DMS79 treated with DMSO at 0.1 percent for 48 hours (cell line): ENCODE data around the gene PARD3B.

Experiments used
- DNase-seq: peaks from one replicate; lab custom pipeline; 2025; lab: John Stamatoyannopoulos, UW

Gene PARD3B

DNA sequence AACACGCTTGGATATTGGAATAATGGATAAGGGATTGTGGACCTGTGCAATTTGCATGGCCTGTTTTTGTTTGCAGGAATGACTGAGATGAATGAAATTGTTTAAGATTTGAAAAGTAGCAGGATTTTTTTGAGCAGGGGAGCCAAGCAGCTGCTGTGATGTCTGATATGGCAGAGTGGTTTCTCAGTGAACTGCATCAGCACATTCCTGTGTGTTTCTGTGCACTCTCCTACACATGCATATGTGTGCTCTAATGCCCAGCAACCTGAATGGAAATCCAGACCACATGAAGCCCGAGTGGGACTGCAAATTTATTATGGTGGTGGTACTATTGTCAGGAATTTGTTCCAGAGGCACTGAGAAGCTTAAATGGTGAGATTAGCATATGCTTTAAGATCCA, 161.7 kb downstream of the PARD3B start:
- DNase-seq: peak; percentile 14

DNA sequence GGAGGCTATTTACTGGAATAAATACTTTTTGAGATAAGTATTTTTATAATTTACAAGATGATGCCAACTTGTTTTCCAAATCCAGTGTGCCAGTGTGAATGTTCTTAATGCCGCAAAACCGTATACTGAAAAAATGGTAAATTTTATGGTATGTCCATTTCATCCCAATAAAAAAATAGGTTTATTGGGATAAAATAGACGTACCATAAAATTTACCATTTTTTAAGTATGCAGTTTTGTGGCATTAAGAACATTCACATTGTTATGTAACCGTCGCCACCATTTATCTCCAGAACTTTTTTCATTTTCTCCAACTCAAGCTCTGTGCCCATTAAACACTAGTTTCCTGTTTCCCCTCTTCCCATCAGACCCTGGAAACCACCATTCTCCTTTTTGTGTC, 167.9 kb downstream of the PARD3B start:
- DNase-seq: no peak

DNA sequence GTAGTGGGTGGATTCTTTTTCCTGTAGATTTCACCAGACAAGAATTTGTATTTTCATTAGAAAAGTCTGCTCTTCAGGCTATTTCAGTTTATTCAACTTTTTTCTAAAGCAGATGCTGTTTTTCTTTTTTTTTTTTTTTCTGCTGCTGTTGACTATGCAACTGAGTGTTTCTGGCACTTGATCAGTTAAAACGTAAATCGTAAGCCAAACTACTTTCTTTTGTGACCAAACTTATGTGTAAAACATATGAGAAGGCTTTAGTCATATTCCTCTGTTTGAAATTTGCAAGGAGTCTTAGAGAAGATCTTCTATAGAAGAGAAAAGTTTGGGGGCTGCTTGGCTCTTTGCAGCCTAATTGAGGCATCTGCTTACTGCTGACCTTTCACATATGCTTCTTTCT, 170.1 kb downstream of the PARD3B start:
- DNase-seq: no peak

DNA sequence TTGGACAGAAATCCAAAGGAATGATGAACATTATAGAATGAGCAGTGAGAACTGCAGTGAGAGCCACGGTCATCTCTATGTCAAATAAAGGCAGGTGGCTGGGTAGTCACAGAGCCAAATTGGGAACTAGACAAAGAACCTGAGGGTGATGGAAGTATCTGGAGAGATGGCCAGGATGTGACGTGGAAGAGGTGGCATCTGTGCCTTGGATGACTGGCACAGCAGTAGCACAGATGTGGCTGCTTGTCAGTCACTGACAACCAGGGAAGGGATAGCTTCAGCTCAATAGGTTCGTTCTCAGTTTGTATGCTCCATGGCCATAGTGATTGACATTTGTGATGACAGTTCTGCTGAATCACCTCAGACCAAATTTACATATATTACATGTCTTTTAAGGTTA, 172.3 kb downstream of the PARD3B start:
- DNase-seq: no peak

DNA sequence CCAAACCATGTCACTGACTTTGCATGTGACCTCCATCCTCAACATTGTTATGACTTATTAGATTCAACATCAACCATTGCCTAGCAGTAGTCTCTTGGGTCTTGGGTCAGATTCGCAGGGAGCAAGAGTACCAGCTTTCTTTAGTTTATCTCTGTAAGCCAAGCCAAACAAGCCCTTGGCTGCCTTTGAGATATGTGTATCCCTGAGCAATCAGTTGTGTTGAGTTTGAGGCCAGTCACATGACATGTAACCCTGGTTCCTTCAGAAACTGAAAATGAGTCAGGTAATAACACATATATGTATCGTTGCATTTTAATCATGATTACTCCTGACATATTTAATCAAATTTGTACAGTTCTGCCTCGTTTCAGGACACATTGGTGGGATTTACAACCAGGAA, 173.3 kb downstream of the PARD3B start:
- DNase-seq: no peak

DNA sequence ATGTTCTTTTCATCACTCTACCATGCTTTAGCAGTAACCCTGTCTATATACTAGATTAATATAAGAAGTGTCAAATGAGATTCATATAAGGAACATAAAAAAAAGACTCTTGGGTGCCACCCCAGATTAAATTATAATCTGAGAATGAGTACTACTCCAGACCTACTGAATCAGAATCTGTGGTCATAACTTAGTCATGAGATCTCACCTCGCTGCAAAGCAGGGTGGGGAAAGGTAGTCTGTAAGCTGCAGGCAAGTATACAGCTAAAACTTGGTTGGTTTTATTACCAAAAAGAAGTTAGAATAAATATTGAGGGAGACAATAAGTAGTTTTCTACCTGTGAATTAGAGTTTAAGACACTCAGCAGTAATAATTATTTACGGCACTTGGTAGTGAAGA, 175.6 kb downstream of the PARD3B start:
- no peak for DNase-seq

DNA sequence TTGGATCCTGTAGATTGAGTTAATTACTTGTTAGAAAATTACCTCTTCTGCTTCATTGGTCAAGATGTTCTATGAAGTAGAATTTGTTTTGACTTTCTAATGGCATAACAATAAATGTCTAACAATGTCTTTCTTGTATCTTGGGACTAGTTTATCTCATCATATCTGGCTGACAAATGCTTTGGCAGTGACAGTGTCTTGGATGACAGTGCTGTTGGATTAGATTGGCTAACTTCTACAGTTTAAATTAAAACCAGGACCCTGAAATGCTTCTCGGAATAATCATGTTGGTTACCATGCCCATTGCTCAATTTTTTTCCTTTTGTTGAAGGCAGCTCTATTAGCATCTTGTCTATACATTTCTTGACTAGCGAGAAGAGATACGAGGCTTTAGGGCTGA, 176.9 kb downstream of the PARD3B start:
- no peak for DNase-seq

DNA sequence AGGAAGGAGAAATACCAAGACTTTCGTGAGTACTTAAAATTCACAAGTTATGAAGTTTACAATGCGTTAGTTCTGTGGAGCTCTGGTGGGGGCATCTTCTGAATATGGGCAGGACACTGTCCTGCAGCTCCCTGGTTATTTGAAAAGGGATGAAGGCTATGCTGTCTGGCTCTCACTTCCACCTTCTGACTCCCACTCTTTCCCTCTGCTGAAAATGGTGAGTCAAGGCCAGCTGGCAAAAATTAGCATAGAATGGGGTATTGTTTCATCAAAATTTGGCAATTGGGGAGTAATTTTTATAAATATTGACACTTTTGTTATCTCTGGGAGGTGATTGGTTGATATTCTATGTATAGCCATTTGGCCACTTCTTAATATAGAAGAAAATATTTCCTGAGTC, 177.4 kb downstream of the PARD3B start:
- no peak for DNase-seq

DNA sequence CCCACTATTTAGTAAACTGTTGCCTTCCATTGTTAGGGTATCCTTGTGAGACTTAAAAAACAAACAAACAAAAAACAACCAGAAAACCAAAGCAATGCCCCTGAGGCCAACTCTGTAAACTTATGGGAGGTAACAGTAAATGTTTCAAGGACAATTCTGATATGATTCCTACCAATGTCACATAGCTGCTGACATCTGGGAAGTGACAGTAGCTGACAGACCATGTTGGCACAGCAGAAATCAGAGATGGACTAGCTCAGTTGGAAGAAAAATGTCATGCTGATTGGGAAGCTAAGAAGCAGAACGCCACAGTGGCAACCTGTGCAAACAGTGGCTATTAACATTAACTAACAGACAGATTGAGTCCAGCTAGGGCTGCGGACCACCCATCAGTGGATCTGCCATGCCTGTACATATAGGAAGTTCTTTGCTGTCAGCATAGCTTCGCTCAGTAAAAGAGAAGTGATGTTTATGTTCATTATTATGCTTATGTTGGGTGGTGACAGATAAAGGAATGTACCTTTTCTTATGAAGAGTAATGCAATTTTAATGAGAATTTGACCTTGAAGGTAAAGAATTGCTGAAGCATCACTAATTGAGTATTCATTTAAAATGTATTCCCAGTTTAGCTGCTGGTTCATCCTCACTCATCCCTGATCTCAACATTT, 180.6 kb downstream of the PARD3B start:
- no peak for DNase-seq

DNA sequence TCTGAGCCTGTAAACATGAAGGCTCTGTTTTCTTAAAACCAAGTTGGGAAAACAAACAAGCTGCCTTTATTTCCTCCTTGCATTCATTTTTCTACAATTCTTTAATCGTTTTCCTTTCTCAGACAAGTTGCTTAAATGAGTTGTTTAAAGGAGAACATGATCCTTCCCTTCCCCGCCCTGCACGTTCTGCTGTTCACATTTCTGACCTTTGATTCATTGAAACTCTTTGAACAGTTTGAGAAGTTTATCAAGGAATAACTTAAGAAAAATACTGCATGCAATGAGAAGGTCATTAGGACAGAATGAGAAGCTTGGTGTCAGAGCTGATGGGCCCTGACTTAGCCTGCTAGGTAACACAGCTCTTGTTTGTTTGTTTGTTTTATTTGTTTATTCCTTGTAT, 181.6 kb downstream of the PARD3B start:
- no peak for DNase-seq

DNA sequence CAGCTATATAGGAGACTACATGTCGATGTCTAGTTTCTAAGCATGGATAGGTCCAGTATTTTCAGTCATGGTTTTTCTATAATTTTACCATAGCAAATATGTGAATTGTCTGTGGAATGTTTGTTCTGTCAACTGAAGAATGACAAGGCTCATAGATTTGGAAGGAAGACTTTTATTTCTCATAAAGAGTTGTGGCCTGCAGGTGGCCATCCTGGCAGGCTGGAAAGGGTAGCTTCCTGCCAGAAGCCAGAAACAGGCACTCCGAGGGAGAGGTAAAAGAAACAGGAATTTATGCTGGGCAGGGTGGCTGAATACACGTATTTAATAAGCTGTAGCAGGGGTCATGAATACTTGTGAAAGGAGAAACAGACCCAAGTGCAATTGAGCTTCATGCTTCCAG, 182.1 kb downstream of the PARD3B start:
- no peak for DNase-seq

DNA sequence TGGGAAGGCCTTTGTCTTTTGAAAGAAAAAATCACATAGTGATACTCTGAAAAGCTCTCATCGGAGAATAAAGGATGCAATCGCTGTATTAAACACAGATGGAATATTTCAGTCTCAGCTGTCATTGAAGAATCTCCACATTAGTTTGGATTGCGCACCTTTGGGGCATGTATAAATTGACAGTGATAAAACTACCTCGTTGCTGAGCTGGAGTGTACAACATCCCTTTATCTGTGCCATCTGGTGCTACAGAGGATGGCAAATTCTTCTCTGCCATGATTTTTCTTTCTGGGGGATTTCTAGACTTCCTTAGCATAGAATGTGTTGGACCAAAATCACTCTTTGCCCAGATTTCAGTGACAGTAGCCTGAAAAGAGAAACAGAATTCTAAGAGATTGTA, 185.3 kb downstream of the PARD3B start:
- DNase-seq: no peak

DNA sequence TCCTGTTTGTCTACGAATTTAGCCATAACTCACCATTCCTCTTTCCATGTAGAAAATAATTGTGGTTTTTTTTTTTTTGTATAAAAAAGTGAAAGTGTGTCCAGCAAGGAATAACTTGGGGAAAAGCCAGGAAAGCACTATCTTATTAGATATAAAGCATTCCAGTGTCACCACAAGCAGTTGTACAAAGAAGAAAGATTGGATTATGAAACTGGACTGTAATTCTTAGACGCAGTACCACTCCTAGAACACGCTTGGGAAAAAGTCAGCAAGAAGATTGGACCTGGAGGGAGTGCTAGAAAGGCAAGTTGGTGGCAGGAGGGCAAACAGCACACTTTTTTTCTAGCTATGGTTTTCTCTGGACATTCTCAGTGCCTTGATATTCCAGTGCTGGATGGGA, 186.7 kb downstream of the PARD3B start:
- no peak for DNase-seq

DNA sequence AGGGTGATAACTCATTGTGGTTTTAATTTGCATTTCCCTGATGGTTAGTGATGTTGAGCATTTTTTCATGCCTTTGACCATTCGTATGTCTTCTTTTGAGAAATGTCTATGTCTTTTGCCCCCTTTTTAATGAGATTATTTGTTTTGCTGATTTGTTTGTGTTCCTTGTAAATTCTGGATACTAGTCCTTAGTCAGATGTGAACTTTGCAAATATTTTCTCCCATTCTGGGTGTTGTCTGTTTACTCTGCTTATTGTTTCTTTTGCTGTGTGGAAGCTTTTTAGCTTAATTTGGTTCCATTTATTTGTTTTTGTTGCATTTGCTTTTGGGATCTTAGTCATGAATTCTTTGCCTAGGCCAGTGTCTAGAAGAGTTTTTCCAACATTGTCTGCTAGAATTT, 192.0 kb downstream of the PARD3B start:
- DNase-seq: no peak

DNA sequence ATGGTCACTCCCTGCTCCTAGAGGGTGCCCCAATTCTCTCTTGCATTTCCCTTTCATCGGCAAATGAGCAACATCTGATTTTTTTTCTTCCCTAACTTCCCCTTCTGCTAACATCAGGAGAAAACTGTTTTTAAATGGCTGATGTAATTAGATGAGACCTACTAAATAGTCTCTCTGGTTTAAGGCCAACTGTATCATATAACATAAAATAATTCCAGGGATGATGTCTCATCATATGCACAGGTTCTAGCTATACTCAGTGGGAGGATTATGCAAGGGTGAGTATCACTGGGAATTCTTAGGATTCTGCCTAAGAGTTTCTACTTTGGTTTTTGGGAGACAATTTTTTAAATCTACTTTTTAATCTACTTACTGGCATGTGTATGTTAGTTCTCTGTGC, 193.4 kb downstream of the PARD3B start:
- no peak for DNase-seq

DNA sequence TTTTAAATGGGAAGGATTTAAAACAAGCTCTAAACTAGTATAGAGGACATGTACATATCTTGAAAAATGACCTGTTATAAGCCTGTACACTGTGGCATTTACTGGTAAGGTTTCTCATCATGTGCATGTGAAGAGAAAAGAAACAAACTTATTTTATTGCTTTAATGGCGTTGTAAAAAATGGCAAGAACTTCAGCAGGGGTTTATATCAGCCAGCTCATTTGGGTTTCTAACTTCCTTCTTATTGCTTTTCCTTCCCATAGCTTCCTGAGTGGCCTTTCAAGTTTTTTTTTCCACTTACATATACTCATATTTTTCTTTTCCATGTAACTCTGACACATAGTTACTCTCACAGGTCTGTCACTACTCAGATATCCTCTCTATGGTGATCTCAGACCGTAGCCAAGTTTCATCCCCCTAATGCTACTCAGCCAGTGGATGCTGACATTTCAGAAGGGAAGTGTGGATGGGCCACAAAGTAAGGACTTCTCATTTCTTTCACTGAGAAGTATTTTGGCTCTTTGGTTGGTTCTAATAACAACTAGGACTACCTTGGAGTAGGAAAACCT, 198.2 kb downstream of the PARD3B start:
- no peak for DNase-seq

DNA sequence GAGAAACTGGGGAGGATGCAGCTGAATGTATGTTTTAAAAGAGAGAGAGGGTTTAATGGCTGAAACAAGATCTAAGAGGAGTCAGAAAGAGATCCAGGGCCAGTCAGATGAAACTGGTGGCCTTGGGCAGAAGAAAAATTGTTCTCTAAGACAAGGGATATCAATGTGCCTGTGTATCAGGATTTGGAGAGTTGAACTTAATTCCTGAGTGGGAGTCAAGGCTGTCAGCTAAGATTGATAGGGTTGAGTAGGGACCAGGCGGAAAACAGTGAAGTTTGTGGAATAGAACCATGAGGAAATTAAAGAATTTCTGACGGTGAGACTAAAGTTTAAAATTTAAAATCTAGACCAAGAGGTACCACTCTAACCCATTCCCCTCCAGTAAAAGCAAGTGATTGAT, 199.2 kb downstream of the PARD3B start:
- DNase-seq: no peak

DNA sequence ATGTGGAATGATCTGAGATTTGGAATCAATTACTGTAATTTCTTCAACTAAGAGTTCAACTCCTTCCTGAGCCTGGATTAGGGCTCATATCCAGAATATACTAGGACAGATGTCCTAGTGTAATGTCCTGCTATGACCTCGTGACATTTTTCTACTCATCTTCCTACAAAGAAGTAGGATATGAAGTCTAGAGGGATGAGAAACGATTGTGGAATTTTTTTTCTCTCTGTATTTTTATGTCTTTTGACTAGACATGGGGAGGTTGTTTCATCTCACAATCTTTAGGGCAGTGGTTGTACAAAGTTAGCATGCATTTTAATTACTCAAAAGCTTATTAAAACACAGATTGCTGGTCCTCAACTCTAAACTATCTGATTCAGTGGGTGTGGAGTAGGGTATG, 203.0 kb downstream of the PARD3B start:
- no peak for DNase-seq

DNA sequence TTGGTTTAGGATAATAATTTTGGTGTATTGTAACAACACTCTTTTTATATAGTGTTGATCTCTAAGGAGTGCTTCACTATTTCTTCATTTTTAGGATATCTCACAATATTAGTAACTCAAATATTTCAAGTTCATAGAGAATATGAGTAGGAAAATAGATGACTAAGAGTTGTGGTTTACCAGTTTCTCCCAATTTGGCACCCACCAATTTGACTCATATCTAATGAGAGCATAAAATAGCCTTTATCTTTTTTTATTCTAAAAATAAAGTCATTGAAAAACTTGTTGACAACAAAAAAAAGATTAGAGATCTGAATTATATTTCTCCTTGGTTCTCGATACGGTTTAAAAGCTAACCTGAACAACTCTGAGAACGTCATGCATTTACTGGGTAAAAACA, 204.0 kb downstream of the PARD3B start:
- DNase-seq: no peak

DNA sequence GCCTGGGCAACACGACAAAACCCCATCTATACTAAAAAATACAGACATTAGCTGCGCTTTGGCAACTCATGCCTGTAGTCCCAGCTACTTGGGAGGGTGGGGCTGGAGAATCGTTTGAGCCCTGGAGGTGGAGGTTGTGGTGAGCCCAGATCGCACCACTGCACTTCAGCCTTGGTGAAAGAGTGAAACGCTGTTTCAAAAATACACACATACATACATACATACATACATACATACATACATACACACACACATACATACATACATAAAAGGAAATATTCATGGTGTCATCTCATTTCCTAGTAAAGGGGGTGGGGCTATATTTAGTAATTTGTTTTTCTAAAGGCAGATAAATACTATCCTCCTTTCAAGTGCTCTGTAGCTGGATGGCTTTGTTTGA, 205.1 kb downstream of the PARD3B start:
- no peak for DNase-seq

DNA sequence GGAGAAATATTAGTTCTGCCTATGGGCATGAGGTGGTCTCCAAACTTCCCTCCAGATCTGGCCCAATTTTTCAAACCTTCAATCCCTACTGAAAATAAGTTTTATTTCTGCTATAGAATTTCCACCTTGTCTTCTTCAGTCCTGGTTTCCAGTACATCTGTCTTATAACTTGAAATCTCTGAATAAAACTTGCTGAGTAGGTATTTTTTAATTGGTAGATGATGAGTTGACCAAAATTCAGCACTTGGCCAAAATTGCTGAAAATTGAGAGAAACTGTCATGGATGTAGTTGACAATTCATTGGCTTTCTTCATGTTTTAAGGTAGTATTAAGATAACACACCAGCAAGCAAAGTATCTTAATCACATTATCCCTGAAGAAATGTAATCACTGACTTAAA, 206.2 kb downstream of the PARD3B start:
- DNase-seq: no peak

DNA sequence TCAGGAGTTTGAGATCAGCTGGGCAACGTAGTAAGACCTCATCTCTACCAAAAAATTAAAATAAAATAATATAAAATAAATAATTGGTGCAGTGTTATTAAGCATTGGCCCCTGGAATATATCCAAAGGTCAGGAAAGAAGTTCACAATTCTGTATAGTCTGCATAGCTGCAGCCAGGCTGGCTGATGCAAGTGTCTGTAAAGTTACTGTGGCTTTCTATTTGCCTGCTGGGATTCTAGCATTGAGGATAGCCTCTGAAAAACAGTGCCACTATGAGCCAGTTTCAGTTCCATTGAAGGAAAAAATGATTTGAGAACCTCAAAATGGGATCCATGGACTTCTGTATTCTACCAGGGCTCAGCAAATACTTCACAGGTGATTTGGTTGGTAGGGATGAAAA, 208.6 kb downstream of the PARD3B start:
- DNase-seq: no peak

DNA sequence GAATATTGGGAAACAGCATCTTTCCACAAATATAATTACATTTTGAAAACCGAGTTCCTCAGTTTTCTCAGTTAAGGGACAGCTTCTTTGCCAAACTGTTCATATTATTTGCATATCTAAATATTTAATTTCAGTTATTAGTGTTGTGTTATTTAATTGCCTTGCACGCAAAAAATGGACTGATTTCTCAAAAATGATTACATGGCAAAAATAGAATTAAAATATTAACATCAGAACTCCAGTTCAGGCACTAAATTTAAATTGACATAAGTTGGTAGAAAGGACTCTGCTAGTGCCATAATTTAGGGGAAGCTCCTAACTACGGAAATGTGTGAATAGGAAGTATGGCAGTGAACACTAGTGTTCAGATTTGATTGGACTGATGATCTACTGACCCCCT, 209.6 kb downstream of the PARD3B start:
- DNase-seq: no peak

DNA sequence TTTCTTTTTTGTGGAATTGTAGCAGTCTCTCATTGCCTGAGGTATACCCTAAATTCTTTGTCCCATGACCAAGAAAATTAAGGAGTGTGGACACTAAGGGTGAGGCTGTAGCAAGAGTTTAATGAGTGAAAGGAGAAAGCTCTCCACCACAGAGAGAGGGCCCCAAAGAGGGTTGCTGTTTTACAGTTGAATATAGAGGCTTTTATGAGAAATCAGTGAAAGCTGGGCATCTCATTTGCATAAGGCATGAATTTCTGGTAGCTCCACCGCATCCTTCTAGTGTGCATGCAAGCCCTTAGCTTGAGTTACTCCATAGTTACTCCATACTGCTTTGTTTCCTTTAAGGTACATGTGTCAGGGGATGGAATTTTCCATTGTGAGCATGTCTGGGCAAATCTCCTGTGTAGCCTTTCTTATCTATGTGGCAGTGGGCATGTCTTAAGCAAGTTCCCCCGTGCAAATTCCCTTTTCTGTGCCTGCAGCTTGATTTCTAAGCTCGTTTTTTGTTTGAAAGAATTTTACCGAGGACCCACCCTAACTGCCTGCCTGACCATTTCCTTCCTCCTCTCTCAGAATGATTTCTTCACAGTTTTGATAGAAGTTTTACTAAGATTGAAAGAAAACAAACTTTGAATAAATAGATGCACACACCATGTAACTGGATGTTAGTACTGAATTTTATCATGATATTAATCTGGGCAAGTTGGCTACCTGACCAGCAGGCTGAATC, 218.9 kb downstream of the PARD3B start:
- DNase-seq: no peak
